ENCODE data around the gene HSF2BP.
"Not testable (repeated sequence)": the region's sequence is repeated elsewhere in the genome, so short reads cannot be mapped to it uniquely, and the experiment has no call there.

Gene HSF2BP

GRCh38 chr21:43651926-43652325 lies 7.4 kb downstream of the HSF2BP start:
- not testable (repeated sequence) for DNase-seq (ENCODE audit: low spot score)

GRCh38 chr21:43648171-43648570 lies 11.1 kb downstream of the HSF2BP start:
- DNase-seq (ENCODE audit: low spot score), result no peak

- DNase-seq (ENCODE audit: low spot score), result peak; percentile 95
Measured at GRCh38 chr21:43646550-43647260, 12.6 kb downstream of the HSF2BP start.

DNA sequence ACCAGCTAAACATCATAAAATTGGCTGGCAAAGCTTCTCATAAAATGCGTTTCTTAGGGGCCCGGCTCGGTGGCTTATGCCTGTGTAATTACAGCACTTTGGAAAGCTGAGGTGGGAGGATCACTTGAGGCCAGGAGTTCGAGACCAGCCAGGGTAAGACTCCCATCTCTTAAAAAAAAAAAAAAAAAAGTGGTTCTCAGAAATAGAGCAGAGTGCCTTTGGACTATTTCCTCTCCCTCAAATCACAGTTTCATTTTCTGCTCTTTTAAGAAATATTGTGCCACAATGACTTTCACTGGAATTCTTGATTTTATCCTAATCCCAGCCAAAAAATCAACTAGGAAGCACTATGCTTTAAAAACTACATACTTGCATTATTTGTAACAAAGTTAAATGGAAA lies 13.3 kb downstream of the HSF2BP start:
- DNase-seq (ENCODE audit: low spot score), result no peak

DNA sequence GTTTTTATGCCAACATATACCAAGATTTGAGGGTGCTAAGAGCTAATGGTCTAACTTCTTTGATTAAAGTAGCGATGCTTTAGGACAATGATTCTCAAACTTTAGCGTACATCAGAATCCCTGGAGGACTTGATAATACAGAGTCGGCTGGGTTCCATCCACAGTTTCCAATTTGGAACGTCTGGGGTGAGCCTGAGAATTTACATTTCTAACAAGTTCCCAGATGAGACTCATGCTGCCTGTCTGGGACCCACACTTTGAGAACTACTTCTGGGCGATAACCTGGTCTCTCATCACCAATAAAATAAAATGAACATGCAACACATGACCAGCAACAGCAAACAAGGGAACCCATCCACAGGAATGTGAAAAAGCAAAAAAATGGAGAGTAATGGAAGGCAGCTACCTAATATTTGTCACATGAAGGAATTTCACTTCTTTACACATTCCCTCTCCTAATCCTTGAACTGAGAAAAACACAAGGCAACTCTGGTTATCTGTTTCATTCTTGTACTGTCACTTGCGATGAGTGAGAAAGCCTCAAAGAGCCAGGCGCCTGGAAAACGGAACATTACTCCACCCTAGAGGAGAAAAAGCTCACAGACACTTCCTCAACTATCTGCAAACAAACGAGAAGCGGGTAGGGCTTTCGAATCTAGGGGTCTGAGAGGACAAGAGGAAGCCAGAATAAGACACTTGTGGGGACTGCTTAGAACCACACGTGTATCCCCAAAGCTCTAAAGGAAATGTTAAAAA lies 14.0 kb downstream of the HSF2BP start:
- no peak for DNase-seq (ENCODE audit: low spot score)

DNA sequence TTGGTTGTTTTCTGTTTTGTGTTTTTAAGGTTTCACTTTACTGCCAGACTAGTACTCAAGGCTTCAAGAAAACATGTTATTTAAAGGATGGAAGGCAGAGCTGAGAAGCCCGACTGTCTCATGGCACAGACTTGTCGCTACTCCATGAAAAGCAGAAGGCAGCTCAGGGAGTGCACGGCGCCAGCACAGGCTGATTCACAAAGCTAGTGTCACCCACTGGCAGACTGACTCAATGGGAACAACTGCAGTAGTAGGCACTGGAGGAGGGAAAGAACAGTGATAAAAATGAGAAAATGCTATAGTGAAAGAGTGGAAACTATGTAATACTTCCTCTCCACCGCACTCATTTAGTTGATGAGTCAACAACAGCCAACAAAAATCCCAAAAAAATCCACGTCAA lies 14.7 kb downstream of the HSF2BP start:
- no peak for DNase-seq (ENCODE audit: low spot score)

- no peak for DNase-seq (ENCODE audit: low spot score)
Measured at GRCh38 chr21:43644071-43644470, 15.2 kb downstream of the HSF2BP start.

GRCh38 chr21:43643193-43643592 lies 16.1 kb downstream of the HSF2BP start:
- no peak for DNase-seq (ENCODE audit: low spot score)

DNA sequence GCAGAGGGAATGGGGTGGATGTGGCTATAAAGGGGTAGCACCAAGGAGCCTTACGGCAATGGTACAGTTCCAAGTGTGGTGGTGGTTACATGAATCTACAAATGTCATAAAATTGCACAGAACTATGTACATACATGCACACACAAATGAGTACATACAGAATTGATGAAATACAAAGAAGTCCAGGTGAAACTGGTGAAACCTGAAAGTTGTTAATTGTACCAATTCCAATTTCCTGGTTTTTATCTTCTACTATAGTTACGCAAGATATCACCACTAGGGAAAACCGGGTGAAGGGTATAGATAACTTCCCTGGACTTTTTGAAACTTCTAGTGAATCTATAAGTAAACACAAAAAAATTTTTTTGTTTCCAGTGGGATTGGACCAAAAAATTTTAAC lies 18.9 kb downstream of the HSF2BP start:
- no peak for DNase-seq (ENCODE audit: low spot score)

DNA sequence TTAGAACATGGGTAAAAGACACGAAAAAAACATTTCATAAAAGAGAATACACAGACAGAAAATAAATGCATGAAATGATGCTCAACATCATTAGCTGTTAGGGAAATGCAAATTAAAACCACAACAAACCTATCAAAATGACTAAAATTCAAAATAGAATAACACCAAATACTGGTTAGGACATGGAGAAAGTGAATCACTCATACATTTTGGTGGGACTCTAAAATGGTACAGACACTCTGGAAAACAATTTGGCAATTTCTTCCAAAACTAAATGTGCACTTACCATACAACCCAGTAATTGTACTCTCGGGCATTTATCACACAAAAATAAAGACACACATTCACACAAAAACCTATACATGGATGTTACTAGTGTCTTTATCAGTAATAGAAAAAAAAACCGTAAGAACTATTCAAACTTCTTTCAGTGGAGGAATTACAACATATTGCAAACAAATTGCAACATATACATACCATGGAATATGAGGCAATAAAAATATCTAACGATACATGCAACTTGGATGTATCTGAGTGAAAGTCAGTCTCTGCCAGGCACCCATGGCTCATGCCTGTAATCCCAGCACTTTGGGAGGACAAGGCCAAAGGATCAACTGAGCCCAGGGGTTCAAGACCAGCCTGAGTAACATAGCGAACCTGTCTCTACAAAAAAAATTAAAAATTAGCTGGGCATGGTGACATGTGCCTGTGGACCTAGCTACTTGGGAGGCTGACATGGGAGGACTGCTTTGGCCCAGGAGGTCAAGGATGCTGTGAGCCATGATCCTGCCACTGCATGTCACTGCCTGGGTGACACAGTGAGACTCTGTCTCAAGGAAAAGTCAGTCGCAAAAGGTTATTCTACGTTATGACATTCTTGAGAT lies 19.6 kb downstream of the HSF2BP start:
- peak; percentile 35 for DNase-seq (ENCODE audit: low spot score)

DNA sequence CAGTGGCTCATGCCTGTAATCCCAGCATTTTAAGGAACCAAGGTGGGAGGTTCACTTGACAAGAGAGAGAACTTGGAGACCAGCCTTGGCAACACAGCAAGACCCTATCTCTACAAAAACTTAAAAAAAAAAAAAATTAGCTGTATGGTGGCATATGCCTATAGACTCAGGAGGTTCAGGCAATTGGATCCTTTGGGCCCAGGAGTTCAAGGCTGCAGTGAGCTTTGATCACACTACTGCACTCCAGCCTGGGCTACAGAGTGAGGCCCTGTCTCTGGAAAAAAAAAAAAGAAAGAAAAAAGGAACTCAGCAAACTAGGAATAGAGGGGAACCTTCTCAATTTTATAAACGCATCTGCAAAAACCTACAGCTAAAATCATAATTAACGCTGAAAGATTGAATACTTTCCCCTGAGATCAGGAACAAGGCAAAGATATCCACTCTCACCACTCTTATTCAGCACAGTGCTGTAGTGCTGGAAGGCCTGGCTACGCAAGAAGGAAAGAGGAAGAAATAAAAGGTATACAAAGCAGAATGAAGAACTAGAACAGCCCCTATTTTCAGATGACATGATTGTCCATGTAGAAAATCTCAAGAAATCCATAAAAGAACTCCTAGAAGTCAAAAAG lies 21.6 kb downstream of the HSF2BP start:
- no peak for DNase-seq (ENCODE audit: low spot score)

DNA sequence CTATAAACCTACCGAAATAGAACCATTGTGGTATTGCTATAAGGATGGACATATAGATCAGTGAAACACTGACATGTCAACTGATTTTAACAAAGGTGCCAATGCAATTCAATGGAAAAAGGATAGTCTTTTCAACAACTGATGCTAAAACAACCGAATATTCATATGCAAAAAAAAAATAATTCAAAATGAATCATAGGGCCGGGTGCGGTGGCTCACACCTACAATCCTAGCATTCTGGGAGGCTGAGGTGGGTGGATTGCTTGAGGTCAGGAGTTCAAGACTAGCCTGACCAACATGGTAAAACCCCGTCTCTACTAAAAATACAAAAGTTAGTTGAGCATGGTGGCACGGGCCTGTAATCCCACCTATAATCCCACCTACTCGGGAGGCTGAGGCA lies 23.9 kb downstream of the HSF2BP start:
- no peak for DNase-seq (ENCODE audit: low spot score)

DNA sequence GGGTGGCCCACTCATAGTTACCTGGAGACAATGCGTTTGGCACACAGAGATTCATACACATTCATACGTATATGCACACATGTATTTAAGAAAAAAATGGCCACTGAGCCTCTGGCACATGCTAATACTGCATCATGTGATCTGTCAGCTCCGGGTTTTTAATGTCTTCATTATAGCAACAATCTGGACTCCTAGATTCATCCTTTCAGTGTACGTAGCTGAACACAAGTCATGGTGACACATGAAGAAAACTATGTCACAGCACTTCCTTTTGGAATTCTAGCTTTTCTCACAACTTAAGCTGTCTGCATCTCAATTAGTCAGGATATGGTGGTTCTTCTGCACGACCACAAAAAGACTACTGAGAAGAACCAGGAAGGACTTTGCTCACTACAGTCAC lies 24.7 kb downstream of the HSF2BP start:
- no peak for DNase-seq (ENCODE audit: low spot score)

DNA sequence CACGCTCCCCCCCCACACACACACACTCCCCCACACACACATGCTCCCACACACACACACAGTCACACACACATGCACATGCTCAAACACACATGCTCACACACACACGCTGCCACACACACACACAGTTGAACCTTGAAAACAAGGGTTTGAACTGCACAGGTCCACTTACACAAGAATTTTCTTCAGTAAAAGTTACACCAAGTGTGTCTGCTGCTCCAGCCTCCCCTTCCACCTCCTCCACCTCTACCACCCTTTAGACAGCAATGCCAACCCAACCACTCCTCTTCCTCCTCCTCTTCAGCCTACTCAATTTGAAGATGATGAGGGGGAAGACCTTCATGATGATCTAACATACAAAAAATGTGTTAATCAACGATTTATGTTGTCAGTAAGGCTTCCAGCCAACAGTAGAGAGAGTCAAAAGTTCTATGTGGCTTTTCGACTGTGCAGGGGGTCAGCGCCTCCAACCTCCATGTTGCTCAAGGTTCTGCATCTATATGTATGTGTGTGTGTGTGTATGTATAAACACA lies 26.8 kb downstream of the HSF2BP start:
- no peak for DNase-seq (ENCODE audit: low spot score)

DNA sequence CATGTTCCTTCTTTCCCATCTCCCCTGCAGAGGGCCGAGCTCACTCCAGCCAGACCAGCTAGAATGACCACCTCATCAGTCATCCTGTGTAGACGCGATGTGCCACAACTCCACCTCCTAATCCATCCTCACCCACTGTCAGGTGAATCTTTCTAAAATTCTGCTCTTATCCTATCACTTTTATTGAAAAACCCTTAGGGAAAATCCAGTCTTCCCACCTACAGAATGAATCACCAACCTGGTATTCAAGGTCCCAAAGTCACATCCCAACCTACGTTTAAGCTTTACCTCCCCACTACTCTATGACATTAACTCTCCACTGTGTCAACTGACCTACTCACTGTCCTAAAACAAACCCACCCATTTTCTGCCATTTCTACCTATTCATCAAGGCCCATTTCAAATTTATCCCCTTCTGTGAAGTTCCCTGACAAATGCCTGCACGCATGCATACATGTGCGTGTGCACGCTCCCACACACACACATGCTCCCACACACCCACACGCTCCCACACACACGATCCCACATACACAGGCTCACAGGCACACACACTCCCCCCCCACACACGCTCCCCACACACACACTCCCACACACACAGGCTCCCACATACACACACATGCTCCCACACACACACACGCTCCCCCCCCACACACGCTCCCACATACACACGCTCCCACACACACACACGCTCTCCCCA lies 27.7 kb downstream of the HSF2BP start:
- no peak for DNase-seq (ENCODE audit: low spot score)

DNA sequence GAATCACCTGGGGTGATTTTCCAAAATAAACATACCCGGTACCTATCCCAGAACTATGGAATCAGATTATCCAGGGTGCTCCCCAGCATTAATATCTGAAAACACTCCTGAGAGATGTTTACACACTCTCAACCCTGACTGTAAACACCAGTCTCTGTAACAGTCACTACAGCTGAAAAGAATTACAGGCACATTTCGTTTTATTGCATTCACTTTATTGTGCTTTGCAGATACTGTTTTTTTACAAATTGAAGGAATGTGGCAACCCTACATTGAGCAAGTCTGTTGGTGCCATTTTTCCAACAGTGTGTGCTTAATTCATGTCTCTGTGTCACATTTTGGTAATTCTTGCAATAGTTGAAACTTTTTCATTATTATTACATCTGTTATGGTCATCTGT lies 31.8 kb downstream of the HSF2BP start:
- DNase-seq (ENCODE audit: low spot score), result no peak

DNA sequence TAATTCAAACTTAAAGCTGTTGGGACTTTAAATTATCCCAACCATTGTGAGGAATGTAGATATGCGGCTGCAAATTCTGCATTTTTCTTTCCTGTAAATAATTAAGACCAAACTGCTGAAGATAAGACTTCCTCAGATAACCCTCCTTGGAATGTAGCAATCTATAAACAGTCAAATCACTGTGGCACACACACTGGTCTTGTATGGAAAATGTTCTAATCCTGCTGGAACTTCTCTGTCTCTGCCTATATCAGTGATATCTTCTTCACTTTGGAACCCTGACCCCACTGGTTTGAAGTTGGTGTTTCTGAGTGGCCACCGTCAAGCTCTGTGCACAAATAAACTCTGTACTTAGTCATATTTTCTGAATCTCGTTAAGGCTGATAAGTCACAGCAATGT lies 32.9 kb downstream of the HSF2BP start:
- no peak for DNase-seq (ENCODE audit: low spot score)

GRCh38 chr21:43624339-43624738 lies 34.9 kb downstream of the HSF2BP start:
- DNase-seq (ENCODE audit: low spot score), result no peak

- DNase-seq (ENCODE audit: low spot score), result no peak
Measured at GRCh38 chr21:43623588-43623987, 35.7 kb downstream of the HSF2BP start.

DNA sequence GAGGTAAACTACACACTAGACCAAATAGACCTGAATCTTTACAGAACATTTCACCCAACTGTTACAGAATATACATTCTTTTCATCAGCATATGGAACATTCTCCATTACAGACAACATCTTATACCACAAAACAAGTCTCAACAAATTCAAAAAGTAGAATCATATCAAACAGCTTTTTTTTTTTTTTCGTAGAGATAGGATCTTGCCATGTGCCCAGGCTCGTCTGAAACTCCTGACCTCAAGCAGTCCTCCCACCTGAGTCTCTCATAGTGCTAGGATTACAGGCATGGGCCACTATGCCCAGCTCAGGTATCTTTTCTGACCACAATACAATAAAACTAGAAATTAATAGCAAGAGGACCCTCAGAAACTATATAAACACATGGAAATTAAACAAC lies 36.5 kb downstream of the HSF2BP start:
- no peak for DNase-seq (ENCODE audit: low spot score)

DNA sequence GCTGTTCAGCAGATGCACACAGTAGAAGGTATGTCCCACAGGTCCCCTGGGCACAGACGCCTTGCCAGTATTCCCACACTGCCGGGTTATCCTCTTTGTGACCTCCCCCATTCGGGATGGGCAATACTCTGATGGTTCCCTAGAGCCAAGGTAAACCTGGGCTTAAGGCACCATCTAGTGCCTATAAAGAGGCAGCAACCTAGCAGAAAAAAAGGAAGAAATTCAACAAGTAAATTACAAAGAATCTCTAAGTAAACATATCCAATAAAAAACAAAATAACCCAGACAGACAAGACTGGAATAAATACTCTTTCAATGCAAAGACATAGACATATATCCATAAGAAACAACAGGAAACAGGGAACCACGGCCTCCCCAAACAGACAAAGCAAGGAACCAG lies 39.4 kb downstream of the HSF2BP start:
- DNase-seq (ENCODE audit: low spot score), result no peak

Measured in LoVo (cell line).